Activated naive CD4-positive, alpha-beta T cell (primary cell): ENCODE data around the gene ZNF500.

Experiments
- DNase-seq, 4 experiments: peaks; one replicate each; lab custom pipeline; 2025; lab: John Stamatoyannopoulos, UW

Gene ZNF500

DNA sequence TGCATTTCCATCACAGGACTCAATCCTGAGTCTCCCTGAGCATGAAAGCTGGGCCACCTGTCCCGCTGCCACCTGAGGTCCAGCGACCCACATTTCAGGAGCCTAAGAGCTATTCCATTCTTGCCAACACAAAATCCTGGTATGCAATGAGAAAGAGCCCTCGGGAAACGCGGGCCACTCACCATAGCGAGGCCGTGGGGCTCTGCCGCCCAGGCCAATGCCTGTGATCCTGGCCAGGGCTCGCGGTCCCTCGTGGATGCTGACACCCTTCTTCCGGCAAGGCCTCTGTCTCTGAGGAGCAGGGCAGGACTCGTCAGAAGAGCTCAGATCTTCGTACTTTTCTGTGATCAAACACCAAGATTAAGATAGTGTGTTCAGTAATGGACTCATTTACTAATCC, 62.0 kb downstream of the ZNF500 start:
- DNase-seq = no peak

DNA sequence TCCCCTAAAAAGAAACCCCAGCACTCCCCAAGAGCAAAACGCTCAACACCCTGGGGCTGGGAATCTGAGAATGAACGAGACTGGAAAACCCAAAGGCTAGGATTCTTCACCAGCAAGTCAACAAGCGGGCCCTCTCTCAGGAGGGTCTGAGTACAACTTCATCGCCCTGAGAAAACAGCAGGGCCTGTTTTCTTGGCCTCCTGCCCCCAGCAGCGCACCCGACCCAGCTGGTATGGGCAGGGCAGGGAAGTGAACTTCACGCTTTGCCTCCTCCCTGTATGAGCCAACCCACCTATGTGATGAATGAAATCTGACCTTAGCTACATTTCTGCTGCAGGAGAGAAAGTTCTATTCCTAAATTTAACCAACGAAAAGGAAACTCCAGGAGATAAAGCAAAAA, 62.5 kb downstream of the ZNF500 start:
- no peak for DNase-seq

DNA sequence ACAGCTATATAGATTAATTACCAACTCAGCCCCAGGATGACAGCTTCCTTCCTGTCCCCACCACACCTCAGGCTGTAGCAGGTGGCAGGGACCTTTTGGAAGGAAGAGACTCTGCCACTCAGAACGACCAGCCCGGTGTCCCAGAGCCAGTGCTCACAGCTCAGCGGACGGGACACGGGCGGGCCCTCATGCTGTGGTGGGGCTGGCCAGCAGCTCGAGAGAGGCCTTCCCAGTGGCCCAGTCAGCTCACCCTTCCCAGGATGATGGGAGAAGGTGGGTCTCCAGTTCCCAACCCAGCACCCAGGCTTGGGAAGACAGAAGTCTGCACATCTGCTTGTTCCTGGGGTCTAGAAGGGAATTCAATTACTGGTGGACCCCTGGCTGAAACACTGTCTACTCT, 63.1 kb downstream of the ZNF500 start:
- no peak for DNase-seq

DNA sequence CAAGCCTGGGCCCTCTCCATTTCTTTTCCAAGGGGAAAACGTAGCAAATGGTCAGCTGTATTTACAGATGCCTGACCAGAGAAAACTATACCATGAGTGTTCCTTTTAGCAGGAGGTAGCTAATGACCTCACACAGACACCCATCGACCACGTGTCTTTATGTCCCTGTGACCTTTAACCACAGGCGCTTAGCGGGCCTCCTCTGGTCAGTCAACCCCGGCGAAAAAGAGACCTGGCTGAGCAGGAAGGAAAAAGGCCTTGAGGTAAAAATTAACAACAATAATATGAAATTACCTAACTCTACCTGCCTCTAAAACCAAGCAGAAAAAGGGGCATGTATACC, 64.5 kb downstream of the ZNF500 start:
- no peak for DNase-seq

DNA sequence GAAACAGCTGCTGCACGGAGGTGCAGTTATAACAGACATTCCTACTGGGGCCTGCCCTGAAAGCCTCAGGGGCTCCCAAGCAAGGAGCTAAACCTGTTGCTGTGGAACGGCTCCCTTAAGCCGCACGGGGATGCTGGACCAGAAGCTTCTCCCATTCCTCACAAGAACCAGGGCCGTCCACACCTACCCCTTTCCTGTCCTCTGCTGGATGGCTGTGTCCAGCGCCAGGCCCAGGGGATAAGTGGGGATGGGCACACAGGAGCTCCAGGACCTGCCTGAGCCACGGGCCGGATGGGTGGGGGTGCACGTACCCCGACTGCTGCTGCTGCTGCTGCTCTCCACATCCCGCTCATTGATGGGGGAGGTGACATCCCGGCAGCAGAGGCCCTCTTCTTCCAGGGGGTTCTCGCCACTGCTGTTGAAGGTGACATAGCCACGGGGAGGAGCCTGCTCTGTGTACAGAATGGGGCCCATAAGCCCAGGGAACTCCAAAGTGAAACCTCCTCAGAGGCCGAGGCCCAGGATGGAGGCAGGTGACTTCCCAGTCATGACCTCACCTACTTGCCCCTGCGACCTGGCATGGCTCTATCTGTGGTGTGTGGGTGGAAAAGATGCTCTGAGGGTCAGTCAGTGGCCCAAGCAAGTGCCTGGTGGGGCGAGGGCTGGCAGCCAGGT, 65.0 kb downstream of the ZNF500 start:
- no peak for DNase-seq

DNA sequence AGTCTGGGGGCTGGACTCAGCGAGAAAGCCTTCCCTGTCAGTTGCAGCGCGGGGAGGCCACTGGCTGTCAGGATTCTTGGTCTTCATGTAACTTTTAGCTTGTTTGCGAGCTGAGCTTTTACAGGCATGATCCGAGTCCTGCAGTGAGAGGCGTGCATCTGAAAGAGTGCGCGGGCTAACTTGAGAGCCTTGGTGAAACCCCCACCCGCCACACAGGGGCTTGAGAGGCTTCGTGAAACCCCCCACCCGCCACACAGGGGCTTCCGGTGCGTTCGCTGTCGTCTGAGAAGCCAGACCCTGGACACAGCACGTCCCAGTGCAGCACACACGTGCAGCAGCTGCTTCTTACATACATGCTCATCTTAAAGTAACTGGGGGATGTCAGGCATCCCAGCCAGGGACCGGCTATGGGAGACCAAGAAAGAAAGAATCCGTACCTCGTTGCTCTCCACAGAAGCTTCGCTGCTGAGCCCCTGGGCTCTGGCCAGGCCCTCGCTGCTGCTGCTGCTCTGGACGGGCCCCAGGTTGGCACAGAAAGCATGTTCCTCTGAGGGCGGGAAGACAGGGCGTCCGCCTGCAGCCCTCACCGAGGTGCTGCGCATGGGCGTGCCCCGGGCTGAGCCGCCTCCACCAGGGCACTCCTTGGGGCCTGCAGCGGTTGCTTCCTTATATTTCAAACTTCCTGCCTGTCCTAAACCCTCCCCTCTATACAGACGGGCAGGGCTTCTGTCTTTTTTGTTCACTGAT, 65.8 kb downstream of the ZNF500 start:
- no peak for DNase-seq

DNA sequence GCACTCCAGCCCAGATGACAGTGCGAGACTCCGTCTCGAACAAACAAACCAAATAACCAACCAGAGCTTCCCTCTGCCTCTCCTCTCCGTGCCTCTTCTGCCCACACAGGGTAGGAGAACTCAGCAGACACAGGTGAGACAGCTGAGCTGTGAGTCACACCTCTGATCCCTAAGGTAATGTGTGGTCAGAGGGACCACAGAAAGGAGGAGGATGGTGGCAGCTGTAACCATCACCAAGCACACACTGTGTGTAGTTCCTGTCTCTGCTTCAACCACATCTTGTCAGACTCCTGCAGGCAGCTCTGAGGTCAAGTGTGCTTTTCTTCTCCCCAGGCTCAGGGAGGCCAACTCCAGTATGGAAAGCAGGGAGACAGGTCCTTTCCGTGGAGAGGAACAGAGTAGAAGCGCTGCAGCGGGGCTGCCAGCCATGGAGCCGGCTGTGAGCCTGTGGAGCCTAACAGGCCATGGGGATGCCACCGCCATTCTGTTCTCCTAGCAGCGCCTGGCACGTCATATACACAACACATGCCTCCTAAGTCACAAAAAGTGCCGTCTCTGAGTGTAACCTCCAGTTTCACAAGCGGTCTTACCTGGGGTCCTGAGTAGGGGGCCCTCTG, 66.5 kb downstream of the ZNF500 start:
- no peak for DNase-seq

DNA sequence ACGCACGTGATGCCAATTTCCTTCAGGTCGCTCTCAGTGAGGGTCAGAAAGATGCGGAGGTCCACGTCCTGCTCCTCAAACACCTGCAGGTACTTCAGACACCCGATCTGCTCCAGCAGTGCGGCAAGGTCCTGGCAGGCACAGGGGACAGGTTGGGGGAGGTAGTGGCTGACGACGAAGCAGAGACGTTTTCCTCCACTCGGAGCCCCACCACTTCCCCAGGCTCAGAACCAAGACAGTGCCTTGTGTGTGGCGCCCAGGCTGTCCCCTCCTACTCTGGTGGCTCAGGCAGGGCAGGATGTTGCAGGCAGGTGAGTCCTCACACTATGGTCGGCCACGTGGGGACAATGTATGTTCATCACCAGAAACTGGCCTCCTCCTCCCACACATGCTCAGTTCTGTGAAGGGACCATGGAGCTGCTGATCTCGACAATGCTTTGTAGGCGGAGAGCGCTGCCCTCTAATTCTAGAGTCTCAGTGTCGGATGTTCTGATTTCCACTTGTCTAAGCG, 67.9 kb downstream of the ZNF500 start:
- DNase-seq = no peak

DNA sequence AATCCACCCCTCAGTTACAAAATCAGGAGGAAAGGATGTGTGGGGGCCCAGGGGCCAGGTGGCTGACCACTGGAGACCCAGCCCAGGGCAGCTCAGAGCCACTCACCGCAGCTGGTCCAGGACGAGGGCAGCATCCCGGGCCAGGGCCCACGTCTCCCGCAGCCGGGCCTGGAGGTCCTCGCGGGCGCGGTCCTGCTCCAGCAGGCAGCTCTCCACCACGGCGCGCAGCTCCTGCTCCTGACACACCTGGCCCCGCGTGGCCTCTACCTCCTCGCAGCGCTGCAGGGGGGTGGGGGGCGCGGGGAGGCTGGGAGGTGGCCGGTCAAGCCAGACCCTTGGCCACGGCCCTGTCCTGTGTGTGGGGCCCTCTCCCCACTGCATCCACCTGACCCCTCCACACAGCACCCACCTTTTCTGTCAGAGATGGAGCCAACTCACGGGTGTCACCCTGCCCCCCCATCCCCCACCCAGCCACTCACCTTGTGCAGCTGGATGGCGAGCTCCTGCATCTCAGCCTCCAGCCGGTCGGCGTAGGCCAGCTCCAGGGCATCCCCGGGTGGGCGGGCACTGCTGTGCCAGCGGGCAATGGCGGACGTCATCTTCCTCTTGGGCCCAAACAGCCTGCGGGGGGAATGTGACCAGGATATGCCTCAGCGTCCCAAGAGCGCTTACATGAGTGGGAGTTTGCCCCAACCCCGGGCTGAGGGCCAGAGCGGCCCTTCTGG, 68.5 kb downstream of the ZNF500 start:
- no peak for DNase-seq
